H1 (cell line): ENCODE data around the gene NBPF4. TPM values are rescaled to one million over a fixed set of nuclear protein-coding genes. Genes with fewer than 3 reads are reported as not detected.

Source experiments
- CEBPB ChIP-seq: IDR thresholded peaks from 2 replicates; pipeline ENCODE4 v1.6.1; 2012; ENCODE audit warnings: low read depth, low read length
- SIRT6 ChIP-seq: IDR thresholded peaks from one replicate; pipeline ENCODE4 v1.7.1; 2012; ENCODE audit warnings: low read length, inconsistent platforms
- polyA plus RNA-seq, 7 experiments: library from polyadenylated mRNA; depleted of rRNA in 3 of 7; stranded (reverse) in 5 of 7; unstranded in 2 of 7; fragments of >200 nt in 5 of 7; fragments of 200-250 nt in 2 of 7; gene quantifications; 1 replicate in 5 of 7; 2 replicates in 1 of 7; 4 replicates in 1 of 7; pipeline versions ENCODE4 v1.2.1 to v1.2.3, GENCODE V29; 2011 to 2013; ENCODE audit warnings: missing spikeins in 2 of 7, mixed read lengths in 2 of 7
- total RNA-seq: library from RNA; stranded (reverse); fragmentation: NEBNext Ultra II Directional; extraction: Animal tissue kit (Norgen Biotek cat#: 25700); gene quantifications from 2 replicates; pipeline ENCODE4 v1.2.1, GENCODE V29; 2021

Gene NBPF4
- total and polyA plus RNA-seq, 2 of the 8 experiments (the other 6 are each of a cell fraction or from before 2014, with no cell fraction given), result not detected

GRCh38 chr1:108200687-108201051, 43.2 kb downstream of the NBPF4 start (continued):
- TF ChIP-seq SIRT6, result no peak
- no peak for TF ChIP-seq CEBPB
